ENCODE measurements around the gene LY6G6D. TPM values are rescaled to one million over a fixed set of nuclear protein-coding genes. Genes with fewer than 3 reads are reported as not detected.

The LY6G6D gene
- total RNA-seq, 1 experiment from 2014 or later: not detected

GRCh38 chr6:31665501-31666336 is 49.4 kb upstream of the LY6G6D start, which contains the start of gene CSNK2B:
CSNK2B (plus strand) TSS chr6:31666080; CDS start chr6:31666832, 752 bp downstream.
- Mint-ChIP-seq H3K27me3 (ENCODE audit: low read depth) (no peaks in the 10 kb centered on the region), H3K4me3 (peak within 1 kb of the TSS; percentile 99), H3K27ac (peak within 1 kb of the TSS; percentile 99), H3K36me3 (ENCODE audit: insufficient read depth in 1 of 3, low read depth in 3 of 3) (peaks cover 49 to 80% (median 71%) of the 10 kb centered on the region in 3 experiments), H3K4me1 (peaks cover 30 to 34% of the 10 kb centered on the region in 2 experiments), H3K9me3 (no peaks in the 10 kb centered on the region)
- Histone ChIP-seq H3K4ac (ENCODE audit: low read depth, low read length) (no peak within 1 kb of the TSS), H2BK15ac (ENCODE audit: low read depth, low read length) (no peak within 1 kb of the TSS), H3K9ac (ENCODE audit: extremely low read depth, insufficient read length, low read length) (peak within 1 kb of the TSS; percentile 89), H4K8ac (replicated peaks; ENCODE audit: insufficient read length, low read depth, low read length) (no peak within 1 kb of the TSS), H3T11ph (ENCODE audit: low read length) (no peak within 1 kb of the TSS), H2BK5ac (ENCODE audit: insufficient read length, low read length) (peak within 1 kb of the TSS; percentile 17), H3K79me1 (ENCODE audit: insufficient read depth, low read depth, low read length, poor library complexity, severe bottlenecking) (peaks cover 11% of the 10 kb centered on the region), H3K79me2 (ENCODE audit: insufficient read depth, low read length) (peaks cover 6% of the 10 kb centered on the region; the same call in 1 of the 2 replicates), H3K9me3 (ENCODE audit: control insufficient read depth, low read depth, low read length) (no peaks in the 10 kb centered on the region), H3K27me3 (ENCODE audit: insufficient read depth, low read length) (no peaks in the 10 kb centered on the region), H3K18ac (ENCODE audit: insufficient read length, low read depth, low read length) (peak within 1 kb of the TSS; percentile 81), H2AK5ac (ENCODE audit: insufficient read length, low read length) (no peak within 1 kb of the TSS), H3K4me2 (ENCODE audit: insufficient read depth, insufficient read length, low read length) (peak within 1 kb of the TSS; percentile 96), H2BK20ac (ENCODE audit: low read depth, low read length, poor library complexity, severe bottlenecking) (no peak within 1 kb of the TSS), H3K56ac (ENCODE audit: insufficient read length, low read depth, low read length) (peak within 1 kb of the TSS; percentile 38), H3K14ac (ENCODE audit: insufficient read depth, low read length) (peak within 1 kb of the TSS; percentile 66), H3K23me2 (ENCODE audit: insufficient read length, low read depth, low read length, poor library complexity, severe bottlenecking) (peaks cover 19% of the 10 kb centered on the region), H4K91ac (ENCODE audit: insufficient read length, low read depth, low read length) (no peak within 1 kb of the TSS), H4K5ac (ENCODE audit: insufficient read length, low read depth, low read length) (peak within 1 kb of the TSS; percentile 41), H3K27ac (ENCODE audit: insufficient read length, low read depth, low read length) (peak within 1 kb of the TSS; percentile 87), H3K23ac (ENCODE audit: insufficient read length, low read depth, low read length) (no peak within 1 kb of the TSS), H4K20me1 (ENCODE audit: control insufficient read depth, insufficient read depth, insufficient read length) (no peaks in the 10 kb centered on the region), H2BK12ac (ENCODE audit: insufficient read length, low read depth, low read length) (no peak within 1 kb of the TSS), H2BK120ac (ENCODE audit: low read depth, low read length, poor library complexity, severe bottlenecking) (no peak within 1 kb of the TSS), H2AFZ (ENCODE audit: low read length) (no peak within 1 kb of the TSS), H3K4me1 (ENCODE audit: insufficient read depth, low read length) (no peaks in the 10 kb centered on the region)
- no CpG with 5 or more reads among the region's 63 CpGs for WGBS (ENCODE audit: extremely low coverage, insufficient read length, low lambda C conversion rate)
- peak; percentile 98 for DNase-seq
- TF ChIP-seq CTCF (conservative IDR thresholded peaks at IDR 0.05): no peak
